Activated CD8-positive, alpha-beta T cell treated with anti-CD3 and anti-CD28 coated beads for 36 hours (primary cell): Measurements from ENCODE around the gene PFKFB2. TPM values are rescaled to one million over a fixed set of nuclear protein-coding genes. Genes with fewer than 3 reads are reported as not detected.

Source experiments
- ATAC-seq: fragments of 200-7000 bp; cut with Tn5 transposase; one replicate; pipeline ENCODE4 v1.10.0; 2021; ENCODE audit warnings: mild to moderate bottlenecking, moderate library complexity
- CTCF ChIA-PET: fragments of 350-600 bp; sonication (Branson Sonifier 250); formaldehyde crosslinking; loops from one replicate; lab custom pipeline; 2021; ENCODE audit warnings: antibody characterized with exemption; lab: Charles Lee
- POLR2A ChIA-PET: fragments of 350-600 bp; sonication (Branson Sonifier 250); formaldehyde crosslinking; loops from one replicate; lab custom pipeline; 2021; ENCODE audit warnings: antibody characterized with exemption; lab: Charles Lee
- DNase-seq: peaks from one replicate; pipeline ENCODE4 v3.0.0-alpha.2; 2020
- H3K27ac Mint-ChIP-seq: one replicate; pipeline ENCODE4 v1.8.0; 2021; ENCODE audit warnings: mild to moderate bottlenecking, mixed read lengths
- H3K27me3 Mint-ChIP-seq: one replicate; pipeline ENCODE4 v1.8.0; 2021; ENCODE audit warnings: mixed read lengths
- H3K36me3 Mint-ChIP-seq: one replicate; pipeline ENCODE4 v1.8.0; 2021; ENCODE audit warnings: low read depth, mixed read lengths
- H3K4me1 Mint-ChIP-seq: one replicate; pipeline ENCODE4 v1.8.0; 2021; ENCODE audit warnings: low read depth, mixed read lengths
- H3K4me3 Mint-ChIP-seq: one replicate; pipeline ENCODE4 v1.8.0; 2021; ENCODE audit warnings: mild to moderate bottlenecking, moderate library complexity, mixed read lengths
- H3K9me3 Mint-ChIP-seq: one replicate; pipeline ENCODE4 v1.8.0; 2021; ENCODE audit warnings: mixed read lengths
- intact Hi-C: fragments of 100-400 bp; cut with micrococcal nuclease; formaldehyde crosslinking; loops from one replicate; pipeline ENCODE4 v1.10.0; 2022
- total RNA-seq, 2 experiments: library from RNA; stranded (reverse); gene quantifications; one replicate each; pipeline ENCODE4 v1.2.3, GENCODE V29; 2021
- TF ChIP-seq, protein P1 (sequence below): fragments of 200-600 bp; IDR thresholded peaks from one replicate; pipeline ENCODE4 v1.8.0; 2022; ENCODE audit warnings: antibody characterized with exemption, mild to moderate bottlenecking

Gene PFKFB2
- total RNA-seq, 2 experiments from 2014 or later = 3.5 to 4.3 TPM

GRCh38 chr1:207129053-207129452 lies 76.0 kb downstream of the PFKFB2 start:
- Mint-ChIP-seq H3K36me3 (peaks cover 7% of the 10 kb centered on the region), H3K27ac (no peak overlapping the region), H3K9me3 (peaks cover 26% of the 10 kb centered on the region), H3K4me1 (no peaks in the 10 kb centered on the region), H3K27me3 (peaks cover 1% of the 10 kb centered on the region), H3K4me3 (no peak overlapping the region)
- ATAC-seq (no peak), DNase-seq (no peak)
- TF ChIP-seq, protein P1, sequence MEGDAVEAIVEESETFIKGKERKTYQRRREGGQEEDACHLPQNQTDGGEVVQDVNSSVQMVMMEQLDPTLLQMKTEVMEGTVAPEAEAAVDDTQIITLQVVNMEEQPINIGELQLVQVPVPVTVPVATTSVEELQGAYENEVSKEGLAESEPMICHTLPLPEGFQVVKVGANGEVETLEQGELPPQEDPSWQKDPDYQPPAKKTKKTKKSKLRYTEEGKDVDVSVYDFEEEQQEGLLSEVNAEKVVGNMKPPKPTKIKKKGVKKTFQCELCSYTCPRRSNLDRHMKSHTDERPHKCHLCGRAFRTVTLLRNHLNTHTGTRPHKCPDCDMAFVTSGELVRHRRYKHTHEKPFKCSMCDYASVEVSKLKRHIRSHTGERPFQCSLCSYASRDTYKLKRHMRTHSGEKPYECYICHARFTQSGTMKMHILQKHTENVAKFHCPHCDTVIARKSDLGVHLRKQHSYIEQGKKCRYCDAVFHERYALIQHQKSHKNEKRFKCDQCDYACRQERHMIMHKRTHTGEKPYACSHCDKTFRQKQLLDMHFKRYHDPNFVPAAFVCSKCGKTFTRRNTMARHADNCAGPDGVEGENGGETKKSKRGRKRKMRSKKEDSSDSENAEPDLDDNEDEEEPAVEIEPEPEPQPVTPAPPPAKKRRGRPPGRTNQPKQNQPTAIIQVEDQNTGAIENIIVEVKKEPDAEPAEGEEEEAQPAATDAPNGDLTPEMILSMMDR = no peak
- intact Hi-C loops = no loop called here
- POLR2A ChIA-PET = no interaction called here
- CTCF ChIA-PET = no interaction called here

Other genes starting within 250 kb of the PFKFB2 start
- gene IL20, start 187.7 kb upstream of the PFKFB2 start, total RNA-seq = not detected
- gene IL24, start 155.8 kb upstream of the PFKFB2 start, total RNA-seq = under 1 TPM; 0.54 to 0.81 TPM
- gene FCMR, start 131.3 kb upstream of the PFKFB2 start, total RNA-seq = 10 to 100 TPM; 49.4 to 51.7 TPM
- gene PIGR, start 106.8 kb upstream of the PFKFB2 start, total RNA-seq = under 1 TPM in 1 of 2 experiments, not detected in 1; 0.07 TPM
- not detected for gene FCAMR, start 82.8 kb upstream of the PFKFB2 start, total RNA-seq
- gene C1orf116, start 20.5 kb upstream of the PFKFB2 start, total RNA-seq = under 1 TPM; 0.07 to 0.13 TPM
- 1 to 10 TPM; 7.4 to 7.5 TPM for gene YOD1, start 2.1 kb upstream of the PFKFB2 start, total RNA-seq
- gene C4BPB, start 35.6 kb downstream of the PFKFB2 start, total RNA-seq = 1 to 10 TPM; 2.1 to 2.2 TPM
- gene C4BPA, start 51.0 kb downstream of the PFKFB2 start, total RNA-seq = not detected